HG02763 (cell line): ENCODE measurements around the gene NOXA1.

Experiments used
- ATAC-seq: cut with Tn5 transposase; IDR thresholded peaks from one replicate; pipeline ENCODE4 v1.9.1; 2021; ENCODE audit warnings: mild to moderate bottlenecking, moderate library complexity; ENCODE audit not compliant: unreplicated experiment

The NOXA1 gene

GRCh38 chr9:137480686-137481683, 57.8 kb downstream of the NOXA1 start:
- ATAC-seq, result no peak

- no peak for ATAC-seq
Measured at GRCh38 chr9:137482094-137482781, 59.0 kb downstream of the NOXA1 start.
